Esophagus squamous epithelium (tissue), 4 donors: ENCODE results near the gene YIPF4.
"Not testable (repeated sequence)": the region's sequence is repeated elsewhere in the genome, so short reads cannot be mapped to it uniquely, and the experiment has no call there.

Experiments
- CTCF ChIP-seq, 6 experiments: fragments of 450-650 bp in 4 of 6; fragments of 200-600 bp in 2 of 6; sonication (generic) in 2 of 6; IDR thresholded peaks; one replicate each; pipeline ENCODE4 v1.5.1; 2016 to 2019; ENCODE audit warnings: antibody characterized with exemption in 6 of 6, mild to moderate bottlenecking in 4 of 6, moderate library complexity in 4 of 6
- POLR2A ChIP-seq, 4 donors: fragments of 450-650 bp; IDR thresholded peaks; one replicate each; pipeline ENCODE4 v1.6.1; 2017; ENCODE audit warnings: antibody characterized with exemption in 4 of 4, mild to moderate bottlenecking in 4 of 4, moderate library complexity in 3 of 4

GRCh38 chr2:32329180-32329980, 51.7 kb downstream of the YIPF4 start:
- TF ChIP-seq CTCF, POLR2A (IDR thresholded peaks at IDR 0.05): not testable (repeated sequence)
